ENCODE results near the gene FAM227B. TPM values are rescaled to one million over a fixed set of nuclear protein-coding genes. Genes with fewer than 3 reads are reported as not detected.

FAM227B gene
- total RNA-seq, 1 donor from 2014 or later = 3.8 TPM

- DNase-seq (ENCODE audit: low spot score) = peak; percentile 5
- Mint-ChIP-seq H3K27ac (ENCODE audit: unreplicated experiment) (peak overlapping the region; percentile 83), H3K9me3 (ENCODE audit: unreplicated experiment) (no peaks in the 10 kb centered on the region), H3K4me3 (ENCODE audit: unreplicated experiment) (no peak overlapping the region), H3K27me3 (ENCODE audit: unreplicated experiment) (peaks cover 1% of the 10 kb centered on the region), H3K36me3 (ENCODE audit: low read depth, unreplicated experiment) (no peaks in the 10 kb centered on the region), H3K4me1 (ENCODE audit: unreplicated experiment) (peaks cover 22% of the 10 kb centered on the region)
- TF ChIP-seq CTCF (IDR thresholded peaks at IDR 0.05; ENCODE audit: unreplicated experiment) = no peak
Observed at GRCh38 chr15:49438962-49439631, 181.5 kb downstream of the FAM227B start.

GRCh38 chr15:49436751-49437150 lies 183.9 kb downstream of the FAM227B start:
- H3K36me3 Mint-ChIP-seq (ENCODE audit: low read depth, unreplicated experiment) = no peaks in the 10 kb centered on the region
- H3K27me3 Mint-ChIP-seq (ENCODE audit: unreplicated experiment) = peaks cover 1% of the 10 kb centered on the region
- DNase-seq (ENCODE audit: low spot score) = no peak
- peaks cover 22% of the 10 kb centered on the region for H3K4me1 Mint-ChIP-seq (ENCODE audit: unreplicated experiment)
- H3K27ac Mint-ChIP-seq (ENCODE audit: unreplicated experiment) = no peak overlapping the region
- H3K4me3 Mint-ChIP-seq (ENCODE audit: unreplicated experiment) = no peak overlapping the region
- TF ChIP-seq CTCF (IDR thresholded peaks at IDR 0.05; ENCODE audit: unreplicated experiment) = no peak
- H3K9me3 Mint-ChIP-seq (ENCODE audit: unreplicated experiment) = no peaks in the 10 kb centered on the region

- Mint-ChIP-seq H3K4me3 (ENCODE audit: unreplicated experiment) (no peak overlapping the region), H3K36me3 (ENCODE audit: low read depth, unreplicated experiment) (no peaks in the 10 kb centered on the region), H3K27ac (ENCODE audit: unreplicated experiment) (no peak overlapping the region), H3K27me3 (ENCODE audit: unreplicated experiment) (peaks cover 1% of the 10 kb centered on the region), H3K4me1 (ENCODE audit: unreplicated experiment) (peaks cover 22% of the 10 kb centered on the region), H3K9me3 (ENCODE audit: unreplicated experiment) (no peaks in the 10 kb centered on the region)
- no peak for DNase-seq (ENCODE audit: low spot score)
- TF ChIP-seq CTCF (IDR thresholded peaks at IDR 0.05; ENCODE audit: unreplicated experiment) = no peak
Observed at GRCh38 chr15:49435174-49435573, 185.4 kb downstream of the FAM227B start.

GRCh38 chr15:49430046-49430445 lies 190.6 kb downstream of the FAM227B start:
- Mint-ChIP-seq H3K4me1 (ENCODE audit: unreplicated experiment) (peaks cover 3% of the 10 kb centered on the region), H3K27ac (ENCODE audit: unreplicated experiment) (no peak overlapping the region), H3K9me3 (ENCODE audit: unreplicated experiment) (no peaks in the 10 kb centered on the region), H3K27me3 (ENCODE audit: unreplicated experiment) (no peaks in the 10 kb centered on the region), H3K4me3 (ENCODE audit: unreplicated experiment) (no peak overlapping the region), H3K36me3 (ENCODE audit: low read depth, unreplicated experiment) (no peaks in the 10 kb centered on the region)
- no peak for TF ChIP-seq CTCF (IDR thresholded peaks at IDR 0.05; ENCODE audit: unreplicated experiment)
- DNase-seq (ENCODE audit: low spot score) = no peak

- Mint-ChIP-seq H3K4me1 (ENCODE audit: unreplicated experiment) (no peaks in the 10 kb centered on the region), H3K36me3 (ENCODE audit: low read depth, unreplicated experiment) (no peaks in the 10 kb centered on the region), H3K9me3 (ENCODE audit: unreplicated experiment) (no peaks in the 10 kb centered on the region), H3K27ac (ENCODE audit: unreplicated experiment) (no peak overlapping the region), H3K27me3 (ENCODE audit: unreplicated experiment) (no peaks in the 10 kb centered on the region), H3K4me3 (ENCODE audit: unreplicated experiment) (no peak overlapping the region)
- TF ChIP-seq CTCF (IDR thresholded peaks at IDR 0.05; ENCODE audit: unreplicated experiment) = no peak
- no peak for DNase-seq (ENCODE audit: low spot score)
Observed at GRCh38 chr15:49428409-49429095, 192.1 kb downstream of the FAM227B start.
